ENCODE results near the gene EXD3.

Gene EXD3

DNA sequence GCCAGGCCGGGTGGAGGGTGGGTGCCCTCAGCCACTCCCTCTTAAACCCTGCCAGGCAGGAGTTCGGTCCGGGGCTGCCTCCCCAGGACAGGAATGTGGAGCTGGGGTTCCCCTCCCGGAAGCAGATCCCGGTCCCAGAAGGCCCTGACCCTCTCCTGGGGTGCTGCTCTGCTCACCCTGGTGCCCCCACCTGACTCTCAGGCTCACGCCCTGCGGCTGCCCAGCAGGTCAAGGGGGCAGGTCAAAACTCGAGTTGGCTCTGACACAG, 117.2 kb downstream of the EXD3 start:
- DNase-seq (ENCODE audit: low read depth): no peak

GRCh38 chr9:137305060-137305797, 117.7 kb downstream of the EXD3 start:
- peak; percentile 68 for DNase-seq (ENCODE audit: low read depth)

- DNase-seq (ENCODE audit: low read depth): no peak
Measured at GRCh38 chr9:137304383-137305059, 118.4 kb downstream of the EXD3 start.

GRCh38 chr9:137303893-137304382, 119.0 kb downstream of the EXD3 start:
- no peak for DNase-seq (ENCODE audit: low read depth)

DNA sequence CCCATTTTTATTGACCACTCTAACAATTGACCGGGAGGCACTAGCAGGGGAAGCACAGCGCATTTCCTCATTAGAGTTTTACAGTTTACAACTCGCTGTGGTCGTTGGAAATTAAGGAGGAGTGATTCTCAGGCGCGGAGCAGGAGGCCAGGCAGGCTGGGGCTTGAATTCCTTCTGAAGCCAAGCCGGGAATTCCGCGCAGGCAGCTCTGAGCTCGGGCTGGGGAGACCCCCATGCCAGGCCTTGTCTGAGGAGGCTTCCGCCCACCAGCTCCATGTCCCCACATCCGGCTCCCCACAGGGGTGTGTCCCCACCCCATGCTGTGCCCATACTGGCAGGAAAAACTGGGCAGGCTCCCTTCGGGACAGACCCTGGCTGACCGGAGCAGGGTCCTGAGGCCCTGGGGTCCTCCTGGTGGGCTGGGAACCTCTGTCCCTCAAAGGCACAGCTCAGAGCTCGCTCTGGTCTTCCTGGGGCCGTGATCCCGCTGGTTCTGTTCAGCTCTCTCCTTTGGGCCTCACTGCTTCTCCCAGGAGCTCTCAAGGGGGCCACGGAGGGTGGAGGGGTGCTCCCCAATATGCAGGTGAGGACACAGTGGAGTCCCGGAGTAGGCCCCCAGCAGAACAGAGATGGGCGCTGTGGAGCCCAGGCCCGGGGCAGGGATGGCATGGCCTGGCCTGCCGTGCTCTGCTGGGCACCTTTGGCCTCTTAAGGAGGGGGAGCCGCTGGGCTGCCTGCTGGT, 119.6 kb downstream of the EXD3 start:
- no peak for DNase-seq (ENCODE audit: low read depth)

DNA sequence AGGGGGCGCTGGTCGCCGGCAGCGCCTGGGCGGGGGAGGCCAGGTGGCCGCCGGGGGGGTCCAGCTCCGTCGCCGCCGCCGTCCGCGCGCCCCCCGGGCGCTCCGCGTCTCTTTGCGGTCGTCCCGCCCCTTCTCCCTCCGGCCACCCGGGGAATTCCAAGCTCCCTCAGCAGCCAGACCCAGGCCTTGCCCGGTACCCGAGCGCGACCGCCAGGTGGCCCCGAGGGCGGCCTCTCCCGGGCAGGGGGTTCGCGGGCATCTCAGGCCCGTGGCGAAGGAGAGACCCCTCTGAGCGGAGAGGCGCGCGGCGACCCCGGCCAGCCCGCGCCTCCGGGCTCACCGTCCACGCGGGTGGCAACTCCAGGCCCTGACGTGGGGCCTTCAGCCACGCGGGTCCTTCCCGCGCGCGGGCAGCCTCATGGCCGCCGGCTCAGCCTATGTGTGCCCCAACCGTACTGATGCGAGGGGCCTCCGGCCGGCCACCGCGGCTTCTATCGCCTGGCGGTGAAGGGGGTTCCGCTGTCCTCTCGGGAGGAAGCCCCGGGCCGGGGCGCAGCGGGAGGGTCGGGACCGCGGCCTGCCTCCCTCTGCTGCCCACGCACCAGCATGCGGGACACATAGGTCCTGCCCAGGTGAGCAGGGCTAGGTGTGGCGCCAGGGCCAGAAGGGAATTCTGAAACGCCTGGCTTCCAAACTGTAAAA, 120.4 kb downstream of the EXD3 start:
- DNase-seq (ENCODE audit: low read depth): no peak

- DNase-seq (ENCODE audit: low read depth): peak; percentile 91
Measured at GRCh38 chr9:137302118-137302448, 120.9 kb downstream of the EXD3 start, which contains the start of gene NRARP. TSS of gene NRARP (minus strand) at chr9:137302271. CDS start at chr9:137301928, 343 bp downstream.

DNA sequence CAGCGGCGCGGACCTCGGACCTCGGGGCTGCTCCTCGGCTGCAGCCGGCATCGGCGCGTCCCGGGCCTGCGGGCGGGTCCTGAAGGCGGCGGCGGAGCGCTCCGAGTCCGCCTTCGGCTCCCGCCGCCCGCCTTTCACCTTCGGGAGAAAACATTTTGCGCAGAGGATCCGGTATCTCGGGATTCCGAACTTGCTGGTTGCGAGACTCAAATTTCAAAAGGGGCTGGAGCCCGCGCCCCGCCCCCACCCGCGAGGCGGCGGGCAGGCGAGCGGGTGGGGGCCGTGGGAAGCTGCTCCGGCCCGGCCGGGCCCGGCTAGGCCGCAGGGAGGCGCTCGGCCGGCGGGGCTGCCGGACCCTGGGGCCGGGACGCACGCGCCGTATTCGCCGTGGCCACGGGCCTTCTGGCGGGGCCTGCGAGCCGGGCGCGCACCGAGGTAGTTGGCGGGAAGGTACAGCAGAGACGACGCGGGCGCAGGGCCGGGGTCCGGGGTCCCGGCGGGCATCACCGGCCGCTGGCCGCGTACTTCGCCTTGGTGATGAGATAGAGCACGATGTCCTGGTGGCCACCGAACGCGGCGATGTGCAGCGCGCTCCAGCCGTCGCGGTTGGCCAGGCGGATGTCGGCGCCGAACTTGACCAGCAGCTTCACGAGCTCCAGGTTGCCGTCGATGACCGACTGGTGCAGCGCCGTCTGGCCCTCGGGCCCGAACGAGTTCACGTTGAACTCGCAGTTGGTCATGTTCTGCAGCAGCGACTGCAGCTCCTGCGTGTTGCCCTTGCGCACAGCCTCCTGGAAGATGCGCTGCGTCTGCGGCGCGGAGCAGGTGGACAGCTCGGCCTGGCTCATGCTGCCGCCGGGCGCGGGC, 121.6 kb downstream of the EXD3 start:
- DNase-seq (ENCODE audit: low read depth): no peak

GRCh38 chr9:137300567-137301080, 122.3 kb downstream of the EXD3 start:
- DNase-seq (ENCODE audit: low read depth): no peak

DNA sequence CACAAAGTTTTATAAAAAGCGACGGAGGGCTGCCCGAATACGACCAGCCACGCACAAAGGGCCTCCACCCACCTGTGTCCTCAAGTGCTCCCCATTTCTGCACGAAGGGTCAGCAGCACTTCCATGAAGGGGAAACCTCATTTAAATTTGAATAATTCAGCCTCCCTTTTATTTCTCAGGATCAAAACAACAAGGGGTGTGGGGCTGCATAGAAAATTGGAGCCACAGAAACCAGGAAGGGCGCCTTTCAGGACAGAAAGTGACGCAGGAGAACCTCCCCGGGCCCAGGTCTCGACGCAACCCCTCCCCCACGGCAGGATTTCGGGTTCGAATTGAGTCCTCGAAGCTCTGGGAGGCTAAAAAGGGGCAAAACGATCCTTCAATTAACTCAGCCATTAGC, 123.0 kb downstream of the EXD3 start:
- no peak for DNase-seq (ENCODE audit: low read depth)

DNA sequence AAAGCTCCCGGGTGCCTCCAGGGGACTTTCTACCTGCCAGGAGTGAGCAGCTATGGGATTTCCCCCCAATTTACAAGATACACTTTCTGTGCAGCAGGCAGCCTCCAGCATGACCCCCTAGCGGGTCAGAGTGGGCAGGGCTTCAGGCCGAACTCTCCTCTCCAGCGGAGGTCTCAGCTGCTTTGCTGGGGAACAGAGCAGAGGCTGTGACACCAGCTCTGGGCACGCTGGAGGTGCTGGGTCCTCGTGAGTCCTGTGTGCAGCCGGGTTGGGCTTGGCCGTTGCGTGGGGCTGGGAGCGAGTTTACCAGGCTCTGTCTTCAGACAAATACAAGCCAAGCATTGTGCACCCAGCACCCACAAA, 123.8 kb downstream of the EXD3 start:
- no peak for DNase-seq (ENCODE audit: low read depth)

DNA sequence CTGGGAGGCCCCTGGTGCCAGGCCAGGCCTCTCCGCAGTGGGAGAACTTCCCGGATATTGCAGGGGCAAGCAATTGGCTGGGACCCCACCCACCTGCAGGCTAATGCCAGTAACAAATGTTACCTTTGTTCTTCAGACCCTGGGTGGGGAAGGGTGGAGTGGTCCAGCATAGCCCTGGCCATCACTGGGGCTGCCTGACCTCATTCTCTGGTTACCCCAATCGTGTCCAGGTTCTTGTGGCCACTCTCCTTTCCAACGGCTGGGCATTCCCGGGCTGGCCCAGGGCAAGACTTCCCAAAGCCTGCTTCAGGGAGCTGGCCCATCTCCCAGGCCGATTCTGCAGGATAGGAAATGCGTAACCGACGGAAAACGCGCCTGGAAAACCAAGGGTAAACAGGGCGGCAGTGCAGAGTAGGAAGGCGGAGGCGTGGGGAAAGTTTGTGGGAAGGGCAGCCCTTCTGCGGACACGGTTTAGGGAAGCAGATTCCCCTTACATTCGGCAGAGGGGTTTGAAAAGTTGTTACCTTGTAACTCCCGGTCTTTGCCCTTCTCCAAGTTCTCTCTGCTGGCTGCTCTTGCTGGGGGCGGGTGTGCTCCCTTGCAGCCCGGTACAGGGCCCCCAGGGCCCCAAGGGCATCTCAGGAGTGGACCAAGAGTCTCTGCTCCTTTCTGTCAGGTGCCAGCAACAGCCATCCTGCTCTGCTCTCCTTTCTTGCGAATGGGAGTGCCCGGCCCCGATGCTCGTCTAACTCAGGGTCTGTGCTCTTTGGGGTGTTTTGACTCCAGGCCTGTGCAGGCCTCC, 124.4 kb downstream of the EXD3 start:
- DNase-seq (ENCODE audit: low read depth): no peak

DNA sequence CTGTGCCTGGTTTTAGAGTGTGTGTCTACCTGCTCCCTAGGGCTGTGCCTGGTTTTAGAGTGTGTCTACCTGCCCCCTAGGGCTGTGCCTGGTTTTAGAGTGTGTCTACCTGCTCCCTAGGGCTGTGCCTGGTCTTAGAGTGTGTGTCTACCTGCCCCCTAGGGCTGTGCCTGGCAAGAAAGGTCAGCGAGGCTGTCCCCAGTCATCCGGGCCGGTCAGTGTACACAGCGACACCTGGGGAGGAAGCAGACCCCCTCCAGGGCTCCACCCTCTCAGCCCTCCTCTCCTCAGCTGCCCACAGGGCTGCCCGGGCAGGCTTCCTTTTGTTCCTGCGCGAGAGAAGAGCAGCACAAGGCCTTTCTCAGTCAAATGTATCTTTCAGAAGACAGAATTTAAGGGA, 125.0 kb downstream of the EXD3 start:
- no peak for DNase-seq (ENCODE audit: low read depth)

DNA sequence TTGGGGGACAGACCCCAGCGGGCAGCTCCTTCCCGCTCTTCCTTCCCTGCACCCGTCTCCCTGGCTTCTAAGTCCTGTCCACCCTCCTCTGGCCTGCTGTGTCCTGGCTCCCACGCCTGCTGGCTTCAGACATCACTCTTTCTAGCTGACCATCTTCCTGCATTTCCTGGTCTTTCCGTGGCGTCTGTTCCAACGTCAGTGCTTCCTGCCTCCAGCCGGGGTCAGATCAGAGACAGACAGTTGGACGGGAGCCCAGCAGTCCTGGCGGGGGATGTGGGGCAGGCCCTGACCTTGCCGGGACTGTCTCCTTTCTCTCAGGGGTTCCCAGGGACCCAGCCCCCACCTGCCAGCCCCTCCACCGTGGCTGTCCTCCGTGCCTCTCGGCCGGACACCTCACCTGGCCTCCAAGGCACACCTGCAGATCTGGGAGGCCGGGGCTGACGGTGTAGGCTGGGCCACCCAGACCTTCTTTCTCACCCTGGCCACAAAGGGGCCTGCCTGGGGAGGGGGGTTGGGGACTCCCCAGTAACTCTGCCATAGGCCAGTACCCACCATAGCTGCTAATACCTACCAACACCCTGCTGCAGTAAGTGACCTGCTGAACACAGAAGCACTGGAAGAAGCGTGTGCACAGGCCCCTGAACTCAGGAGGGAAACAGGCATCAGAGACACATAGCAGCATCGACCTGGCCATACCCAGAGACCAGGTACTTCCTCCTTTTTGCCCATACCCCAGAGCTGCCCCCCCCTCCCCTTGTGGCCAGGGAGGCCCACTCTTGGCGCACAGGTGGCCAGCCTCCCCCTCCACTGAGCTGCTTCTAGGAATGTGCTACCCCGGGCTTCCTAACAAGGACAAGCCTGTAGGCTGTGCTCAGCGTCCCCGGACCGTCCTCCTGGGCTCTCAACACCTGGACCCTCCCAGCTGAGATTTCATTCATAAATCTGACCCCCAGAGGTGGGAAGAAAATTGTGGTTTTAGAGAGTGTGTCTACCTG, 126.0 kb downstream of the EXD3 start:
- no peak for DNase-seq (ENCODE audit: low read depth)

GRCh38 chr9:137295849-137296669, 126.9 kb downstream of the EXD3 start:
- DNase-seq (ENCODE audit: low read depth): no peak

DNA sequence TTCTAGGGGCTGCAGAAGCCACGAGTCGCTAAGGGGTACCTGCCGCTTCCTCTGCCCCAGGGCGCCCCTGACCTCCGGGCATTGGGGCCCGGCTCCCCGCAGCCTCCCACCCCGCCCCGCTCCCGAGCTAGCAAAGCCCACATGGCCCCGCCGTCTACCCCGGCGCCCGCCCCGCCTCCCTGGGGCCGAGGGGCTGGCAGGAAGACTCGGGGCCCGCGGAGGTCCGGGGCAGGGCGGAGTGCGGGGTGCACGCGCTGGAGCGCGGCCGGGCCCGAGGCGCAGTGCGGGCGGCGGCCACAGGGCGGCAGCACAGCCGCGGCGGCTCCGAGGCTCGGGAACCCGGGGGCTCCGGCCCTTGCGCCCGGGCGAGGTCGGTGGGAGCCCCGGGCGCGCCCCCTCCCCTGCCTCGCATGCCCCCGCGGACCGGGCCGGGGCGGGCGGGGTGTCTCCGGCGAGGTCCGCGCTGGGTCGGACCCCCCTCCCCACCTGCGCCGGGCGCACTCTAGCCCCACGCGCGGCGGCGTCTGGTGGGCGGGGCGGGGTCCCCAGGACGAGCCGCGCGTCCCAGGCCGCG, 127.6 kb downstream of the EXD3 start:
- DNase-seq (ENCODE audit: low read depth): peak; percentile 62

GRCh38 chr9:137294681-137295237, 128.2 kb downstream of the EXD3 start:
- DNase-seq (ENCODE audit: low read depth): no peak
